OCI-LY7 (cell line): ENCODE results near the gene FGD2. TPM values are rescaled to one million over a fixed set of nuclear protein-coding genes. Genes with fewer than 3 reads are reported as not detected.
A peak's percentile ranks its signal among the peaks of the same experiment; 100 is the strongest.

ENCODE experiments used
- BruUV-seq: library from RNA; stranded (reverse); fragments of 400-500 nt; replicated peaks from 2 replicates; lab custom pipeline; 2021; lab: Mats Ljungman, UMichigan
- CTCF ChIA-PET: fragments of 300-600 bp; sonication (Branson Sonifier 250); formaldehyde crosslinking; loops from one replicate; lab custom pipeline; 2022; ENCODE audit warnings: antibody characterized with exemption; ENCODE audit not compliant: unreplicated experiment; lab: Charles Lee
- POLR2A ChIA-PET: fragments of 300-600 bp; sonication (Branson Sonifier 250); formaldehyde crosslinking; loops from one replicate; lab custom pipeline; 2022; ENCODE audit warnings: antibody characterized with exemption; lab: Charles Lee
- DNase-seq: peaks from one replicate; pipeline ENCODE4 v3.0.0-alpha.2; 2015; ENCODE audit warnings: low spot score
- H2AFZ ChIP-seq: fragments of 200-600 bp; sonication (generic), shearing (Covaris generic); 2 replicates; pipeline ENCODE4 v1.6.1; 2014; ENCODE audit warnings: mild to moderate bottlenecking, antibody characterized with exemption, low read length, moderate library complexity
- H3K27ac ChIP-seq: fragments of 200-600 bp; sonication (generic); 2 replicates; pipeline ENCODE4 v1.5.1; 2014; ENCODE audit warnings: mixed run types, low read depth, mild to moderate bottlenecking, moderate library complexity, low read length, inconsistent platforms; ENCODE audit not compliant: poor library complexity, severe bottlenecking
- H3K36me3 ChIP-seq: fragments of 200-600 bp; sonication (generic); 2 replicates; pipeline ENCODE4 v1.6.1; 2014; ENCODE audit warnings: mild to moderate bottlenecking, antibody characterized with exemption, low read length, moderate library complexity, mixed read lengths; ENCODE audit not compliant: insufficient read depth
- H3K4me1 ChIP-seq: fragments of 200-600 bp; sonication (generic); 2 replicates; pipeline ENCODE4 v1.5.1; 2014; ENCODE audit warnings: mild to moderate bottlenecking, low read length; ENCODE audit not compliant: insufficient read depth, poor library complexity, severe bottlenecking
- H3K4me2 ChIP-seq: fragments of 200-600 bp; sonication (generic); 2 replicates; pipeline ENCODE4 v1.6.1; 2014; ENCODE audit warnings: mild to moderate bottlenecking, low read length
- H3K4me3 ChIP-seq: fragments of 200-600 bp; sonication (generic); 2 replicates; pipeline ENCODE4 v1.5.1; 2014; ENCODE audit warnings: mild to moderate bottlenecking, low read depth, low read length; ENCODE audit not compliant: poor library complexity, severe bottlenecking
- H3K79me2 ChIP-seq: fragments of 200-600 bp; sonication (generic); 2 replicates; pipeline ENCODE4 v1.6.1; 2016; ENCODE audit warnings: low read depth, mild to moderate bottlenecking, low read length, moderate library complexity, mixed read lengths; ENCODE audit not compliant: insufficient read depth
- H3K9me2 ChIP-seq: fragments of 200-600 bp; sonication (generic); 2 replicates; pipeline ENCODE4 v1.6.1; 2016; ENCODE audit warnings: mild to moderate bottlenecking, low read length, mixed read lengths; ENCODE audit not compliant: insufficient read depth
- H3K9me3 ChIP-seq: fragments of 200-600 bp; sonication (generic); 2 replicates; pipeline ENCODE4 v1.6.1; 2014; ENCODE audit warnings: mild to moderate bottlenecking, mixed run types, low read length, mixed read lengths
- H4K20me1 ChIP-seq: fragments of 200-600 bp; sonication (generic); 2 replicates; pipeline ENCODE4 v1.6.1; 2014; ENCODE audit warnings: mild to moderate bottlenecking, antibody characterized with exemption, low read length, moderate library complexity, mixed read lengths; ENCODE audit not compliant: insufficient read depth
- CTCF ChIP-seq: fragments of 200-600 bp; sonication (generic); conservative IDR thresholded peaks from 2 replicates; pipeline ENCODE4 v1.5.1; 2014; ENCODE audit warnings: mild to moderate bottlenecking, antibody characterized with exemption, low read length, moderate library complexity, mixed read lengths
- EZH2phosphoT487 ChIP-seq: fragments of 200-600 bp; sonication (generic); IDR thresholded peaks from 2 replicates; pipeline ENCODE4 v1.6.1; 2018; ENCODE audit warnings: low read depth, borderline replicate concordance, mild to moderate bottlenecking, mixed run types, antibody characterized with exemption, low read length, moderate library complexity, mixed read lengths
- intact Hi-C: fragments of 100-400 bp; cut with micrococcal nuclease; formaldehyde crosslinking; loops from one replicate; pipeline ENCODE4 v1.10.0; 2022; ENCODE audit not compliant: unreplicated experiment
- total RNA-seq, 2 experiments: library from RNA; depleted of rRNA in 1 of 2; stranded (reverse); fragments of >200 nt in 1 of 2; shearing (Covaris generic) in 1 of 2; gene quantifications; 2 replicates each; pipeline ENCODE4 v1.2.3, GENCODE V29; 2014 to 2022

FGD2 gene
- total RNA-seq, 2 experiments from 2014 or later: 27.8 to 48.6 TPM

GRCh38 chr6:37050045-37050853 is 44.8 kb downstream of the FGD2 start:
- peaks cover 41% of the 10 kb centered on the region for H3K4me1 ChIP-seq
- BruUV-seq: no TSS peak
- H3K4me3 ChIP-seq: peak overlapping the region; percentile 13
- peaks cover 3% of the 10 kb centered on the region; the same call in 1 of the 2 replicates for H4K20me1 ChIP-seq
- DNase-seq: peak; percentile 82
- ChIA-PET POLR2A (interaction anchor here (1.1 to 4.4 kb wide), 5 partner anchors 32 to 126 kb away, joined by 4 to 40 read pairs (median 6); partner anchors contain the start of gene PIM1), CTCF (interaction anchor here (1.0 to 3.4 kb wide), 4 partner anchors 21 to 125 kb away, joined by 3 to 13 read pairs (median 6); no protein-coding TSS in a partner anchor)
- H3K9me3 ChIP-seq: no peaks in the 10 kb centered on the region
- H2AFZ ChIP-seq: no peak overlapping the region
- no peaks in the 10 kb centered on the region for H3K79me2 ChIP-seq
- no peak for TF ChIP-seq EZH2phosphoT487
- TF ChIP-seq CTCF: no peak
- H3K4me2 ChIP-seq: peak overlapping the region; percentile 65
- intact Hi-C loops: loop anchor here (2.0 kb wide), 1 partner anchor 31 kb away; no protein-coding TSS in a partner anchor
- no peaks in the 10 kb centered on the region for H3K36me3 ChIP-seq
- H3K9me2 ChIP-seq: no peaks in the 10 kb centered on the region
- no peak overlapping the region for H3K27ac ChIP-seq

GRCh38 chr6:37050854-37051137 is 45.3 kb downstream of the FGD2 start:
- Histone ChIP-seq H3K4me1 (peaks cover 41% of the 10 kb centered on the region), H3K9me3 (no peaks in the 10 kb centered on the region), H3K9me2 (no peaks in the 10 kb centered on the region), H3K36me3 (no peaks in the 10 kb centered on the region), H3K79me2 (no peaks in the 10 kb centered on the region), H3K27ac (no peak overlapping the region), H3K4me3 (no peak overlapping the region), H4K20me1 (peaks cover 3% of the 10 kb centered on the region; the same call in 1 of the 2 replicates), H3K4me2 (peak overlapping the region; percentile 65), H2AFZ (no peak overlapping the region)
- POLR2A ChIA-PET: interaction anchor here (1.1 to 4.4 kb wide), 5 partner anchors 33 to 125 kb away, joined by 4 to 40 read pairs (median 6); partner anchors contain the start of gene PIM1
- DNase-seq: no peak
- BruUV-seq: no TSS peak
- TF ChIP-seq CTCF (no peak), EZH2phosphoT487 (no peak)
- CTCF ChIA-PET: interaction anchor here (1.0 to 3.4 kb wide), 4 partner anchors 21 to 124 kb away, joined by 3 to 13 read pairs (median 6); no protein-coding TSS in a partner anchor
- intact Hi-C loops: loop anchor here (1.0 to 2.0 kb wide), 4 partner anchors 32 to 160 kb away; no protein-coding TSS in a partner anchor
